Colonic mucosa (tissue), 4 donors: Measurements from ENCODE around the gene MTHFD1. TPM values are rescaled to one million over a fixed set of nuclear protein-coding genes. Genes with fewer than 3 reads are reported as not detected.
"Not testable (repeated sequence)": the region's sequence is repeated elsewhere in the genome, so short reads cannot be mapped to it uniquely, and the experiment has no call there.

Experiments used
- DNase-seq: peaks from one replicate; pipeline ENCODE4 v3.0.0-alpha.2; 2020
- H3K27ac ChIP-seq: fragments of 200-600 bp; one replicate; pipeline ENCODE4 v1.8.0; 2021
- H3K27me3 ChIP-seq: fragments of 200-600 bp; one replicate; pipeline ENCODE4 v1.8.0; 2021
- H3K36me3 ChIP-seq: fragments of 200-600 bp; one replicate; pipeline ENCODE4 v1.8.0; 2021
- H3K4me1 ChIP-seq: fragments of 200-600 bp; one replicate; pipeline ENCODE4 v1.8.0; 2021; ENCODE audit warnings: mild to moderate bottlenecking
- H3K4me3 ChIP-seq: fragments of 200-600 bp; one replicate; pipeline ENCODE4 v1.8.0; 2021
- H3K9ac ChIP-seq, 2 donors: one replicate each; pipeline ENCODE4 v1.7.0; 2013; ENCODE audit warnings: control low read depth in 2 of 2, low read depth in 2 of 2, low read length in 2 of 2
- H3K9me3 ChIP-seq: fragments of 200-600 bp; one replicate; pipeline ENCODE4 v1.8.0; 2021
- intact Hi-C: fragments of 100-400 bp; cut with DNase I; formaldehyde crosslinking; loops from one replicate; pipeline ENCODE4 v1.14.1; 2022
- total RNA-seq, 2 donors: library from RNA; stranded (reverse); fragmentation: NEBNext Ultra II Directional in 1 of 2; extraction: Animal tissue kit (Norgen Biotek cat#: 25700) in 1 of 2; gene quantifications; one replicate each; pipeline ENCODE4 v1.2.1, GENCODE V29; 2021
- TF ChIP-seq, protein P1 (sequence below): fragments of 200-600 bp; IDR thresholded peaks from one replicate; pipeline ENCODE4 v1.8.0; 2022; ENCODE audit warnings: antibody characterized with exemption, mild to moderate bottlenecking
- donor health status: healthy.
- donor health status: DM: no; HTN: no; CAD: no.
- donor health status: DM: no; HTN: no; CAD: no.

Gene MTHFD1
- total RNA-seq, 2 donors from 2014 or later: 38.1 to 123 TPM

DNA sequence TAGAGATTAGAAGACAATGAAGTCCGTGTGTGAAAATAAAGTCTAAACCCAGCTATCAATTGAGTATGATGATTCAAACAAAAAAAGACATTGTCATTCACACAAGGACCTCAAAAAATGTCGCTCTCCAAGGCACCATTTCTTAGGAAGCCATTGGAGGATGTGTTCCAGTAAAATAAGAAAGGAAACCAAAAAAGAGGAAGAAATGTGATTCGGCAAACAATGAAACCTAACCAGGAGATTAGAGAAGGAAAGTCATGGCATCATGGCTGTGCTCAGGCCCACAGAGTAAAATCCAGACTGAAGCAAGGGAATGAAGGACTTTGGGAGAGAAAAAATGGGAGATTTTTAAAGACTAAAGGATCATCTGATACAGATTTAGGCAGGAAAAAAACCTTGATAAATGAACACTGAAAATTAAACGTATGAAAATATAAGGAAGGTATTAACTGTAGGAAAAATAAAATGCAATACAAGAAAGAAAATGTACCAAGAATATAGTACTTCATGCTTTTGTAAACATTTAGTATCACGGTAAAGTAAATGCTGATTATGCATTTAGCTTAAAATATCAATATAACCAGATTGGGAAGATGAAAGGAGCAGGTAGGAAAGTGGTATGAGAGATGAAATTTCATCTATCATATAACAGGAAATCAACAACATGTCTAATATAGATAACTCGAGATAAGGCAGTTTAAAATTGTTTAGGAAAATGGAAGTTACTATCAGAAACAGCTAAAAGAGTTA, 38.2 kb upstream of the MTHFD1 start:
- H3K36me3 ChIP-seq: no peaks in the 10 kb centered on the region
- no peak for DNase-seq
- H3K27me3 ChIP-seq: no peaks in the 10 kb centered on the region
- no peak overlapping the region for H3K9ac ChIP-seq
- no peaks in the 10 kb centered on the region for H3K4me1 ChIP-seq
- H3K27ac ChIP-seq: no peak overlapping the region
- intact Hi-C loops: loop anchor here (5.0 to 10.0 kb wide), 2 partner anchors 127 to 285 kb away; no protein-coding TSS in a partner anchor
- H3K4me3 ChIP-seq: no peak overlapping the region
- no peaks in the 10 kb centered on the region for H3K9me3 ChIP-seq
- TF ChIP-seq, protein P1, sequence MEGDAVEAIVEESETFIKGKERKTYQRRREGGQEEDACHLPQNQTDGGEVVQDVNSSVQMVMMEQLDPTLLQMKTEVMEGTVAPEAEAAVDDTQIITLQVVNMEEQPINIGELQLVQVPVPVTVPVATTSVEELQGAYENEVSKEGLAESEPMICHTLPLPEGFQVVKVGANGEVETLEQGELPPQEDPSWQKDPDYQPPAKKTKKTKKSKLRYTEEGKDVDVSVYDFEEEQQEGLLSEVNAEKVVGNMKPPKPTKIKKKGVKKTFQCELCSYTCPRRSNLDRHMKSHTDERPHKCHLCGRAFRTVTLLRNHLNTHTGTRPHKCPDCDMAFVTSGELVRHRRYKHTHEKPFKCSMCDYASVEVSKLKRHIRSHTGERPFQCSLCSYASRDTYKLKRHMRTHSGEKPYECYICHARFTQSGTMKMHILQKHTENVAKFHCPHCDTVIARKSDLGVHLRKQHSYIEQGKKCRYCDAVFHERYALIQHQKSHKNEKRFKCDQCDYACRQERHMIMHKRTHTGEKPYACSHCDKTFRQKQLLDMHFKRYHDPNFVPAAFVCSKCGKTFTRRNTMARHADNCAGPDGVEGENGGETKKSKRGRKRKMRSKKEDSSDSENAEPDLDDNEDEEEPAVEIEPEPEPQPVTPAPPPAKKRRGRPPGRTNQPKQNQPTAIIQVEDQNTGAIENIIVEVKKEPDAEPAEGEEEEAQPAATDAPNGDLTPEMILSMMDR: no peak

GRCh38 chr14:64363265-64363846, 24.8 kb upstream of the MTHFD1 start:
- H3K27ac ChIP-seq: no peak overlapping the region
- H3K9me3 ChIP-seq: no peaks in the 10 kb centered on the region
- H3K36me3 ChIP-seq: no peaks in the 10 kb centered on the region
- H3K4me1 ChIP-seq: no peaks in the 10 kb centered on the region
- intact Hi-C loops: no loop called here
- DNase-seq: no peak
- no peaks in the 10 kb centered on the region for H3K27me3 ChIP-seq
- no peak overlapping the region for H3K9ac ChIP-seq
- no peak overlapping the region for H3K4me3 ChIP-seq
- TF ChIP-seq, protein P1: no peak

DNA sequence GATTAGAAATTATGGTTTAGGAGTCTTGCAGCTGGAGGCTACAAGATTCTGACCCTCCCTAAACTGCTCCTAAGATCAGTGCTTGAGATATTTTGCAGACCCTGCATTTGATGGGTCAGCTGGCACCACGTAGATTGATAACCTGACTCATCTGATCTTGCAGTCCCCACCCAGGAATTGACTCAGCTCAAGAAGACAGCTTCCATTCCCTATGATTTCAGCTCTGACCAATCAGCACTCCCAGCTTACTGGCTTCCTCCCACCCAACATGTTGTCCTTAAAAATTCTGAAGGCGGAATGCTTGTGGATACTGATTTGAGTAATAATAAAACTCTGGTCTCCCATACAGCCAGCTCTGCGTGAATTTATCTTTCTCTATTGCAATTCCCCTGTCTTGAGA, 23.2 kb upstream of the MTHFD1 start:
- no peak for DNase-seq
- Histone ChIP-seq H3K36me3 (no peaks in the 10 kb centered on the region), H3K9ac (no peak overlapping the region), H3K27me3 (no peaks in the 10 kb centered on the region), H3K4me1 (no peaks in the 10 kb centered on the region), H3K4me3 (no peak overlapping the region), H3K9me3 (no peaks in the 10 kb centered on the region), H3K27ac (no peak overlapping the region)
- intact Hi-C loops: no loop called here
- TF ChIP-seq, protein P1: no peak

- H3K9me3 ChIP-seq, H3K9ac ChIP-seq, intact Hi-C loops, H3K27me3 ChIP-seq, H3K4me3 ChIP-seq, H3K27ac ChIP-seq, H3K4me1 ChIP-seq, H3K36me3 ChIP-seq, DNase-seq: not testable (repeated sequence)
These were observed 22.7 kb upstream of the MTHFD1 start for GRCh38 chr14:64365358-64365889.

DNA sequence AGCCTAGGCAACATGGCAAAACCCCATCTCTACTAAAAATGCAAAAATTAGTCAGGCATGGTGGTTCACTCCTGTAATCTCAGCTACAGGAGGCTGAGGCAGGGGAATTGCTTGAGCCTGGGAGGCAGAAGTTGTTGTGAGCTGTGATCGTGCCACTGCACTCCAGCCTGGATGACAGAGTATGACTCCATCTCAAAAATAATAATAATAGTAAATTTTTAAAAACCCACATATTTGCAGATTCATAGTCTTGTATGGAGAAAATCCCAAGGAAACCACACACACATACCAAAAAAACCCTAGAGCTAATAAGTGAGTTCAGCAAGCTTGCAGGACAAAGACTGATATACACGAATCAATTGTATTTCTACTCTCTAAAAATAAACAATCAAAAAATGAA, 19.0 kb upstream of the MTHFD1 start:
- Histone ChIP-seq H3K27ac (no peak overlapping the region), H3K9ac (no peak overlapping the region), H3K4me3 (no peak overlapping the region), H3K27me3 (no peaks in the 10 kb centered on the region), H3K36me3 (no peaks in the 10 kb centered on the region), H3K4me1 (no peaks in the 10 kb centered on the region), H3K9me3 (no peaks in the 10 kb centered on the region)
- intact Hi-C loops: no loop called here
- no peak for DNase-seq
- TF ChIP-seq, protein P1: no peak
